HG02970 (cell line): ENCODE data around the gene SMIM23.
"Not testable (repeated sequence)": the region's sequence is repeated elsewhere in the genome, so short reads cannot be mapped to it uniquely, and the experiment has no call there.

Experiments
- ATAC-seq: cut with Tn5 transposase; IDR thresholded peaks from one replicate; pipeline ENCODE4 v1.9.1; 2021; ENCODE audit warnings: mild to moderate bottlenecking, moderate library complexity, moderate number of reproducible peaks; ENCODE audit not compliant: unreplicated experiment, low FRiP score

The SMIM23 gene

DNA sequence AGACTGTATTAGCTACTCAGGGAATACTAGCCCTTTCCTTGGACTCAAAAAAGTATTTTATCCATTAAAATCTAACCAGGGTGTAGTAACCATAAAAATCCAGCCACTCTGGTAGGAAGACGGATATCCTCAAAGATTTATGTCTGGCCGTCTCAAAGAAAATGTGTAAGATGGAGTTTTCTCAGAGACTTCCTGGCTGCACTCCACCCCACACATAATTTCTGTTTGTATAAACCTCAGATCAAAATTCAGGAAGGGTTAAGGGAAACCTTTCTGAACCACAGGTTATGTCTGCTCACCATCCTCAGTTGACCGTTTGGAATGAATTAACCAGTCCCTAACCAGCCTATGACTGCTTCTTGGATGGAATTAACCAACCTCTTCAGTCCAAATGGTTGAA lies 13.8 kb upstream of the SMIM23 start:
- no peak for ATAC-seq

DNA sequence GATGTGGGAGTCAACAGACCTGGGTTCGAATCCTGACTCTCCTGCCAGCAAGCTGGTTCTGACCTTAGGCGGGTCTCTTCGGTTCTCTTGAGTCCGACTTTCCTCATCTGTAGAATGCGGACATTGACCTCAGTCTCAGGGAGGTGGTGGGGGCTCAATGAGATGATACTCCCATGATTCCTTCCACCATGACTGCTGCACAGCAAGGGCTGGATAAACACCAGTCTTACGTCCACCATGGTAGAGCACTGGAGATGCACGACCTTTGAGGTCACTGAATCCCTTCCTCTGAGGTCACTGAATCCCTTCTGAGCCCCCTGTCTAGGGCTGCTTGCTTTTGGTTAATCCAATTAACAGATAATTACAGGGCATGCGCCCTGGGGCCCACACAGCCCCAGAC lies 12.5 kb upstream of the SMIM23 start:
- no peak for ATAC-seq

DNA sequence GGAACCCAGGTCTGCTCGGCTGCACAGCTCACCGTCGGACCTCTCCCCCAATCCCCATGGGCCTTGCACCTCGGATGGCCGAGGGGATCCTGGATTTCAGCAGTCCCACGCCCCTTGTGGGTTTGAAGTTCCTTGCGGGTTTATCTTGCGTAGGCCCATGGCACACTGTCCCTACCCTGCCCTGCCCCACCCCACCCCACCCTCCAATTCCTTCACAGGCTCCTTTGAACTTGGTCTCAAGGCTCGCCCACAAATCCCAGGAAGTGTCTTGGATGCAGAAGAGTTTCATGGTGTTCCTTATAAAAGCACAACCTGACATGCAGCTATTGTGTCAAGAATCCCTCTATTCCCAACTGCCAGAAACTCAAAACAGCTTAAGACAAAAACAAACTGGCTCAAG lies 11.2 kb upstream of the SMIM23 start:
- no peak for ATAC-seq

DNA sequence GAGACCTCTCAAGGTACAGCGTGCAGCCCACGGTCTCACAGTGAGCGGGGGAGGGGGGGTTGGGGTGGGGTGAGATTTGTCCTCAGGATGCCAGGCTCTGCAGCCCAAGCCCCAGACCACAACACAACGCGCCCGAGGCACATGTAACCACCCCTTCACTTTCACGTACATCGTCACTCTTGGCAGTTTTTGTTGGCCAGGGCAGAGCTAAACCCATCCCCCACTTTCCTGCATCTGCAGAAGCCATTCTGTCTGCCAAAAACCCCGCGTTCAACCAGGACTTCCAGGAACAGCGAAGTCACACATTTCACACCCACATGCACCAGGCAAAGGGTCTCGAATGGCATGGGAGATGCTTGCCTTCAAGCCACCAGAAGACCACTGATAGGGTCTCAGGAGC lies 9.4 kb upstream of the SMIM23 start:
- ATAC-seq: no peak

DNA sequence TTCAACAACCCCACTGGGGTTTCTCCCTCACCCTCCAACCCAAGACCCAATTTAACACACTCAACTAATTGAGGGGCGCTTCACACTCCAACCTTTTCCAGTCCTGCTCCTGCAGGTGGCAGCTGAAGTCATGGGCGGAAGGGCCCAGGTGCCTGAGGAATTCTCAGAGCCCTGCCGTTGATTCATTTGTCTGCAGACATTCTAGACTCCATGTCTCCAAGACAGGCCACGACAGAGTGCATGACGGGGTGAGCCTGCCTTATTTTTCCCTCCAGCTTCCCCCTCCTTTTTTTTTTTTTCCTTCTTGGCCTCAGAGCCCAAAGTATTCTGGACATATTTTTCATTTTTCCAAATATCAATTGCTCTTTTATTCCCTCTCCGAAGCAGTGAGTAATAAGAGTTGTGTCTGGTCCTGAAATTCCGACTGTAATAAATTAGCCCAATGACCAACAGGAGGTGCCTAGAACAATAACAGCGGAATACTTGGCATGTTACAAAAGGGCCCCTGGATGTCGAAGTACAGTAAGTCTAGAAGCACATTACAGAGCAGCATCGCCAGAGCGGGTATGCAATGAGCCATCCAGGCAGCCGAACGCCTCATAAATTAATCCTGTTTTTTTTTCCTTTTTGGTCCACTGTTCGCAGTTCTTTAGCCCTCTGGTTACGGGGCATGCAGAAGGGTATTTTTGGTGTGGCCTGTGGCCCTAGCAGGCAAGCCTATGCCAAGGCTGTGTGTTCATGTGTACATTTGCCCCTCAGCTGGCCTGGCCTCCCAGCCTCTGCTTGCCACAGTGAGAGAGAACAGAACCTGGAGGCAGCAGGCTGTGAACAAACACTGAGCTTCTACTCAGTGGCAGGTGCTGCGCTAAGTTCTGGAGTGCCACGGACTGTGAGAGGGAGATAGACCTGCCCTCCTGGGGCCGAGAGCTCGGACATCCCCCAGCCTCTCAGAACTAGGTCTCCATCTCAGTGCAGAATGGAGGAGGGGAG lies 8.6 kb upstream of the SMIM23 start:
- ATAC-seq: no peak

DNA sequence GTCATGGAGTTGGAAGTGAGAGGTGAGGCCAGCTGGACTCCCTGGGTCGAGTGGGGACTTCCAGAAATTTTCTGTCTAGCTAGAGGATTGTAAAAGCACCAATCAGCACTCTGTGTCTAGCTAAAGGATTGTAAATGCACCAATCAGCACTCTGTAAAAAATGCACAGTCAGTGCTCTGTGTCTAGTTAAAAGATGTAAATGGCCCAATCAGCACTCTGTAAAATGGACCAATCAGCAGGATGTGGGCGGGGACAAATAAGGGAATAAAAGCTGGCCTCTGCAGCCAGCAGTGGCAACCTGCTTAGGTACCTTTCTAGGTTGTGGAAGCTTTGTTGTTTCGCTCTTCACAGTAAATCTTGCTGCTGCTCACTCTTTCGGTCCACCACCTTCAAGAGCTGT lies 3.9 kb upstream of the SMIM23 start:
- ATAC-seq: not testable (repeated sequence)

DNA sequence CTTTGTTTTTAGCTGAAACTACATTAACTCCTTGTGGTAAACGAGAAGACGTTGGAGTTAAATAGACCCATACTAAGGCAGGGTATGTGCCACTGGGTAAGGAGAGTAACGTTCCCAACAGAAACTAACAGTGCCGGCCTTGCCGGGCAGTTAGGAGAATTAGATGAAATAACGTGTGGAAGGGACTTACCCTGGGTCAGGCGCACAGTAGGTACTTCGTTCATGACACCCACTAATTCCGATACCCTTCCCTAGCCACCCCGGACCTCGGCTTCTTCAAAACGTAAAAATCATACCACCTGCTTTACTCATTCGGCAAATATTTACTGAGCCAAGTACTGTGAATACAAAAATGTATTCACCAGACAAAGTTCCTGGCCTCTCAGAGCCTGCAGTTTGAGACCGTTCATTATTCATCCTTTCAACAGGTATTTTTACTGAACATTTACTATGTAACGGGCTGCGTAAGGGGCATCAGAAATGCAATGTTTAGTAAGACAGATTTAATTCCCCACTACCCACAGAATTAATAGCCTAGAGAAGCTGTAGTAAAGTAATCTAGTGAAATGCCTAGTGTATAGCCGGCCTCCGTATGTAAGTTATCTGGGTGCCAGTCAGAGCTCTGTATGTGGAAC lies 3.2 kb upstream of the SMIM23 start:
- ATAC-seq: no peak

DNA sequence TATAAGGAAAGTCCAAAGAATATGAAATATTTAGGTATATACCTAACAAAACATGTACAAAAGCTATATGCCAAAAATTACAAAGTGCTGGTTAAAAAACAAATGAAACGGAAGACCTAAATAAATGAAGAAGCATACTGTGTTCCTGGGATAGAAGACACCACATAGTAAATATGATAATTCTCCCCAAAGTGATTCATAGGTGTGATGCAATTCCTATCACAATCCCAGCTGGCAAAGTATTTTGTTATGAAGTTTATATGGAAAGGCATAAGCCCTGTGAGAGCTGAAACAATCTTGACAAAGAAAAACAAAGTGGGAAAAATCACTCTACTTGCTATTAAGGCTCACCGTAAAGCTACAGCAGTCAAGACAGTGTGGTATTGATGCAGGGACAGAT lies 2.6 kb upstream of the SMIM23 start:
- no peak for ATAC-seq

DNA sequence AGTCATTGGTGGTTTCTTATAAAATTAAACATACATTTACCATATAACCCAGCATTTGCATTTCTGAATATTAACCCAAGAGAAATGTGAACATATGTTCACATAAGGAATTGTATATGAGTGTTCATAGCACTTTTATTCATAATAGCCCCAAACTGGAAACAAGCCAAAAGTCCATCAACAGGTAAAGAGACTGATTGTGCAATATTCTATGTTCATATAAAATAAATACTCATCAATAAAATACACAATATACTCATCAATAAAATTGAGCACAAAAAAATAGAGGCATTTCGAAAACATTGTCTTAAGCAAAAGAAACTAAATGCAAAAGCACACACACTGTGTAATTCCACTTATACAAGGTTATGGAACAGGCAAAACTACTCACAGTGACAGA lies 3.7 kb downstream of the SMIM23 start:
- ATAC-seq: no peak

DNA sequence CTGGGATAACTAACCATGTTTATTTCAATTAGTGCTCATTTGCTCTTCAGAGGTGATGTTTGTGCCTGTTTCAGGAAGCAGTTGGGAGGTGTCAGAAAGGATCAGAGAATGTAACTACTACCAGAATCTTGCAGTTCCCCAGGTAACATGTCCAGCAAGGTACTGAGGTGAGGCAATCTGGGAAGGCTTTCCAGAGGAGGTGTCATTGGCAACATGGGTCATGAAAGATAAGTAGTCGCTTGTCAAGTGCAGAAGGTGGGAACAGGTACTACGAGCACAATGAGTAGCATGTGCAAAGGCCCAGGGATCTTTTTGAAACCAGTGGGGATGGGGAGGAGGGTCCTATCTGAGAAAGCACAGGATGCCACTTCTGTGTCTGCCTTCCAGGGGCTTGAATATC lies 4.8 kb downstream of the SMIM23 start:
- no peak for ATAC-seq

DNA sequence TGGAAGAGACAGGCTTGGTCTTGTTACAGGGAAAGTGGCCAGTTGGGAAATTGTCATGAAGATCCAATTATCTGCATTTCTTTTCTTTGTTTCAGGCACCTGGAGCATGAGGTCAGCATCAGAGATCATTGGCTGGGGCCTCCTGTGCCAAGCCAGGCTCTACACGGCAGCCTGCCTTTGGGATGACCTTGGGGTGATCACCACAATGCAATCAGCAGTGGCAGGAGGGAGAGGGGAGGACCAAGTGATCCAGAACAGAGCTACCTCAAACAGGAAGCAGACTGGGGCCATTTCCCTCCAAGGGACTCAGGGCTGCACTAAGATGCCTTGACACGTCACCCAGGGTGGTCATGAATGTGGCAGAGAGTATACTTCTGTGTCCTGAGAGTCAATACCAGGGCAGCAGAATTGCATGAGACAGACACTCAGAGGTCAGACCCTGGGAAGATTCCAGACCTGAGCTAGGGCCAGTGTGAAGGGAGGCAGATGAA lies 8.9 kb downstream of the SMIM23 start:
- no peak for ATAC-seq

DNA sequence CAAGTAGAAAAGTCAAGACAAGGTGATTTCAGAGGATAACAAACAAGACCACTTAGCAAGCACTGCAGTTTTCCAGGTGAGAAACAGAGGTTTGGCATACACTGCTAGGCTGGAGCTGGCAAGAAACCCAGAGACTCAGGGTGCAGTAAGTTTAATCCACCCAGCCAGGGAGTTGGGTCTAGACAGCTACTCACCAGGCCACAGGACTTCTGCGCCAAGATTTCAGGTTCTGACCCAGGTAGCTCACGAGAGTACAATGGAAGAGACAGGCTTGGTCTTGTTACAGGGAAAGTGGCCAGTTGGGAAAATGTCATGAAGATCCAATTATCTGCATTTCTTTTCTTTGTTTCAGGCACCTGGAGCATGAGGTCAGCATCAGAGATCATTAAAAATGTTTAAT lies 9.8 kb downstream of the SMIM23 start:
- ATAC-seq: no peak

DNA sequence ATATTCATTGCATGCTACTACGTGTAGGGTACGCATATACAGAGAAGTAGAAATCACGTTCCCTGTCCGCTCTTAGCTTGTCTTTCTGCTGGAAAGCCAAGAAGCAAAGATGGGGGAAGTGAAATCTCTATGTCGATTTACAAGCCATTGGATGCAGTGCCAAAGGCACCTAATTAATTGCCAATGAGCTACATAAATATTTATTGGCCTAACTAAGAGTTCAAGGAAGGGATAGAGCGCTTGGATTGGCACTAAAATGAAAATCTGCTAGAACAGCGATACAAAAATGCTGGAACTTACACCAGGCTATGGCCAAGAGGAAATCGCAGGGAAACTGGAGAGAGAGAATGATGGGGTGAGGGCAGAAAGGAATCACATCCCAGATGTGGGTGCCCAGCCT lies 10.8 kb downstream of the SMIM23 start:
- ATAC-seq: no peak

DNA sequence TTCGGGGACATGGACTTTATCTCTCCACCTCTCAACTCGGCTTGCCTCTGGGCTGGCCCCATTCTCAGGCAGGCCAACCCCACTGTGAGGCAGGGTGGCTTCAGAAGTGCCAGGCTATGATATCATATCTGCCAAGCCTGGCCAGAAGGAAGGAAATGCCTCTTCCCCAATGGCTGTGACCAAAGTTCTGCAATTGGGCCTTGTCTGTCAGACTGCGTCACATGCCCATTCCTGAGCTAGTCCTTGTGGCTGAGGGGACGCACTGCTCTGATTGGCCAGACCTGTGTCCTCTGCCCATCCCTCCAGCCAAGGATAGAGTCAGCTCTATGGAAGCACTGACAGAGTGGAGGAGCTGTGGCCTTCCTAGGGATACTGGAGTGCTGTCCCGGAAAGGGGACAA lies 11.9 kb downstream of the SMIM23 start:
- no peak for ATAC-seq

DNA sequence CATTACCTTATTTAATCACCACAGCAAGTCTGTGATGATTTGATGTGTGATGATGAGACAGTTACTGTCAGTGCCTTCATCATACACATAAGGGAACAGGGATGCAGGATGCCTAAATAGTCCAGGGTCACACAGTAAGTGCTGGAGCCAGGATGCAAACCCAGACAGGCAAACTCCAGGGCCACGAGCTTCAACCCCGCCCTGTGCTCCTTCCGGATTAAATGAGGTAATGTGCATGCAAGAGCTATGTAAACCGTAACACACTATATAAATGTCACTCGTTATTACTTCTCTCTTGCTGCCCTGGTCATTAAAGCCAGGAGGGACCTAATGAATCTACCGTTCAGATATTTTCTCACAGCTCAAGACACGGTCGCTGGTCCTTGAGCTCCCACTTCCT lies 12.8 kb downstream of the SMIM23 start:
- ATAC-seq: no peak

DNA sequence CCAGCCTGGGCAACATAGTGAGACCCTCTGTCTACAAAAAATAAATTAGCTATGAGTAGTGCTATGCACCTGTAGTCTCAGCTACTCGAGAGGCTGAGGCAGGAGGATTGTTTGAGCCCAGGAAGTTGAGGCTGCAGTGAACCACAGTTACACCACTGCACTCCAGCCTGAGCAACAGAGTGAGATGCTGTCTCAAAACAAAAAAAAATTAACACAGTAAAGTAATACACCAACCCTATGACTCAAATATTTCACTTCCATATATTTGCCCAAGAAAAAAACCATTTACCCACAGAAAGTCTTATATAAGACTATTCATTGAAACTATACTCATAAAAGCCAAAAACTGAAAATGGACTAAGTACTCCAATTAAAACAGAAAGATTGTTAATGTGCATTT lies 16.2 kb downstream of the SMIM23 start:
- no peak for ATAC-seq

DNA sequence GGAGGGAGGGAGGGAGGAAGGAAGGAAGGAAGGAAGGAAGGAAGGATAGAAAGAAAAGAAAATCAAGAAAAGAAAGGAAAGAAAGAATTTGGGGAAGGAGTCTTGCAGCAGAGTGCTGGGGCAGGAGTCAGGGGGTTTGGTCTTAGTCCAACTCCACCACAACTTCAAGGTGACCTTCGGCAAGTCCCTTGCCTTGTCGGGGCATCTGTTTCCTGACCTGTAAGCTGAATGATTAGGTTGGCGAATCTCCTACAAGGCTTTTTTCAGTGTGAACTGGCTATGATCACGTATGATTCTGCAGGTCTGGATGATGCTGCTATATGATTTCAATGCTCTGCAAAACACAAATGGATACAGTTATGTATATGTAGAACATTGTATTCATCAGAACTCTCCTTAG lies 20.1 kb downstream of the SMIM23 start:
- ATAC-seq: no peak

DNA sequence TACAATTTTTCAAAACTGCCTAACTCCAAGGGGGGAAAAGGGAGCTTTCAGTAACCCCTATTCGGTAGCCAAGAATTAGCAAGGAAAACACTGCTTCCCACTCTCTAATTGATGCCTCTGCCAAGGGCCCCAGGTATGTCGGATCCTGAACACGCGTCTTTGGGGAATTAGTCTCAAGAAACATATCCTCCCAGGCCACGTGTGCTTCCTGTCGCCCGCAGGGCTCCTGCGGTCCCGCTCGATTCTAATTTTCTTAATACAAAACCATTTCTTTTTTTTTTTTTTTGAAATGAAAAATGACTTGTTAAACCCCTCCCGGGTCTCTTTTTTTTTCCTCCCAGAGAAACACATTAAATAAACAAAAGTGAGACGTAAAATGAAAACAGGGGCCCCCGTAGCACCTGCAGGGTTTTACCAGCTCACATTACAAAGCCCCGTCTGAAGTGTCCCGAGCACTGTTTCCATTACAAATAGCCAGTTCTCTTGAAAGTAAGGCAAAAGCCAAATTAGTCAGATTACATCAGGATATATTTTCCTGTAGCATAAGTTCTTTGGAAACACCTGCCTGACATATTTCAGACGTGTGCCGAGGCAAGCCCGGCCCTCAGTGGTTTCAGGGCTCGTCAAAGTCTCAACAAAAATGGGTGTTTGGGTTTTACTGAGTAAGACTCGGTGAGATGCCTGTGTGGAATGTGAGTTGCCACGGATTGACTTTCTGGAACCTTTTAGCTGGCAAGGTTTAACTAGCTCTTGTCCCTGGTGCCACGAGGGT lies 21.5 kb downstream of the SMIM23 start:
- ATAC-seq: no peak

DNA sequence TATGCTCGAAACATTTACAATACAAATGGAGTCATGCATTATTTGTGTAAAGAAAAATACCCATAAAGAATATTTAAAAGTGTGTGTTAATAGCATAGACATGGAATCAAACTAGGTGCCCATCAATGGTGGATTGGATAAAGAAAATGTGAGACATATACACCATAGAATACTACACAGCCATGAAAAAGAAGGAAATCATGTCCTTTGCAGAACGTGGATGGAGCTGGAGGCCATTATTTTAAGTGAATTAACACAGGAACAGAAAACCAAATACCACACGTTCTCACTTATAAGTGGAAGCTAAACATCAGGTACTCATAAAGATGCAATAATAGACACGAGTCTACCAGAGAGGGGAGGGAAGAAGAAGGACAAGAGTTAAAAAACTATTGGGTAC lies 22.8 kb downstream of the SMIM23 start:
- ATAC-seq: no peak

DNA sequence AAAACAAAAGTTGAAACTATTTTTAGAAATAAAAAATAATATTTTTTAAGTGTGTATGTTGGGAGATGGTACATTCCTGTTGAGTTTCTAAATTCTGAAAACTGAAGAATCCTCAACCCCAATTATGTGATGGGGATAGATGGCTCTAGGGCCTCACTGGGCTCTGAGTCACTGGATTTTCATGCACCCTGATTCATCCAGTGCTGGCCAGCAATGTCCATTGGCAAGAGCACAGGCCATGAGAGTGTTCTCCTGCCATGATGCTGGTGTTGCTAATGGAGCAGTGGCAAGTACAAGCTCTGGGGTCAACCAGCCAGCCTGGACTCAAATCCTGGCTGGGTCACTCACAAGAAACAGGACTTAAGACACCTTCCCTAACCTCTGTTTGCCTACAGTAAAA lies 23.3 kb downstream of the SMIM23 start:
- ATAC-seq: no peak

DNA sequence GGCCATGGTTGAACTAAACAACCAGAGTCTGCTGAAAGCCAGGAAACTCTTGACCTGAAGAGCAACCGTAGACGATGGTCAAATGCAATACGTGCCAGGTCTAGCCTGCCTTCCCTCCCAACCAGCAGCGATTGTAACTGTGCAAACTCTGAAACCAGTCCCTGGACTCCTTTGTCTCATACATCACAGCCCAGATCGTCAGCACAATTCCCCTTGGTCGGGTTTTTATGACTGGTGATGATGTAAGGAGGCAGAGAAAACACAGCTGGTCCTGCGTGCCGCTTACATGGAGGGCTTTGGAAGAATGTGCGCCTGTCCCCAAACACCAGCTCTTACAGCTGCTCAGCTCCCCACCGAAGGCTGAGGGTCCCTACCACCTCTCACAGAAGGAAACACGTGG lies 24.6 kb downstream of the SMIM23 start:
- no peak for ATAC-seq
